Esophagus (tissue), 2 donors: ENCODE results near the gene TMEM25. TPM values are rescaled to one million over a fixed set of nuclear protein-coding genes. Genes with fewer than 3 reads are reported as not detected.
A peak's percentile ranks its signal among the peaks of the same experiment; 100 is the strongest.

Source experiments
- H3K27ac ChIP-seq, 2 donors: one replicate each; pipeline ENCODE4 v1.5.1; 2013; ENCODE audit warnings: low read depth in 2 of 2, mild to moderate bottlenecking in 2 of 2, inconsistent platforms in 1 of 2, low read length in 1 of 2, moderate library complexity in 1 of 2
- H3K27me3 ChIP-seq, 2 donors: one replicate each; pipeline ENCODE4 v1.6.1; 2013; ENCODE audit warnings: low read length in 2 of 2, control low read depth in 1 of 2, mild to moderate bottlenecking in 1 of 2; ENCODE audit not compliant: insufficient read depth in 2 of 2, control insufficient read depth in 1 of 2
- H3K36me3 ChIP-seq, 2 donors: one replicate each; pipeline ENCODE4 v1.6.1; 2013; ENCODE audit warnings: low read length in 1 of 2; ENCODE audit not compliant: control insufficient read depth in 2 of 2, insufficient read depth in 2 of 2
- H3K4me1 ChIP-seq, 2 donors: one replicate each; pipeline ENCODE4 v1.6.1; 2013; ENCODE audit warnings: low read length in 1 of 2; ENCODE audit not compliant: control insufficient read depth in 2 of 2, insufficient read depth in 2 of 2
- H3K4me3 ChIP-seq, 2 donors: one replicate each; pipeline ENCODE4 v1.5.1; 2013; ENCODE audit warnings: low read length in 2 of 2, mild to moderate bottlenecking in 2 of 2, low read depth in 1 of 2, moderate library complexity in 1 of 2
- H3K9me3 ChIP-seq, 2 donors: one replicate each; pipeline ENCODE4 v1.6.1; 2013; ENCODE audit warnings: mild to moderate bottlenecking in 2 of 2, low read depth in 1 of 2, low read length in 1 of 2, moderate library complexity in 1 of 2; ENCODE audit not compliant: control insufficient read depth in 2 of 2, insufficient read depth in 1 of 2
- WGBS, 2 donors: extraction: QIAGEN DNeasy Blood & Tissue Kit; methylation state at CpG; one replicate each; pipeline ENCODE4 v1.1.7; 2013; 5-methylcytosine and 5-hydroxymethylcytosine counted together
- polyA plus RNA-seq, 2 donors: library from polyadenylated mRNA; stranded (reverse); fragments of 200-250 nt; gene quantifications; one replicate each; pipeline ENCODE4 v1.2.3, GENCODE V29; 2013
- donor health status: healthy with polysubstance abuse.
- donor health status: Bipolar disorder and iron deficiency.

TMEM25 gene
- polyA plus RNA-seq, 2 donors = 5.3 to 6.0 TPM

DNA sequence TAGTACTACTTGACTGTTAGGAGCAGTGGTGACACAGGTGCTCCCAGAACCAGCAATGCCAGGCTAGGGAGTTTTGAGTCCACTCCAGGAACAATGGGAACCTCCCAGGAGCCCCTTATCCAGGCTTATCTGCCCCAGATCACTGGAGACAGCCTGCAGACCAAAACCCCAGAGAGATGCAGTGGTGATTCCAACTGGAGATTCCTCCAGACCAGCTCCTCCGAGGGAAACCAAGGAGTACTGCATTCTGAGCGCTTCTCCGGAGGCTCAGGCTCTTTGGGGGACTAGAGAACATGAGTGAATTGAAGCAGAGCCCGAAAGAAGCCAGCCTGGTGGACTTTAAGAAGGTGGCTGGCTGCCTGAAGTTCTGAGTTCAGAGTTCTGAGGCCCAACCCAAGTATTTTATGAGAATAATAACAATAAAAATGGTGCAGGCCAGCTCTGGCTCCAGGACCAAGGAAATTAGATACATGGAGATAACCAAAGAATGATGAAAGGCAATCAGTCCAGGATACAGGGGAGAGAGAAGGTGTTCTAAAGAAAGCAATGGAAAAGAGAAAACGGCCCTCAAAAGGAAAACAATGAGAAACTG lies 1.3 kb upstream of the TMEM25 start:
- H3K4me3 ChIP-seq = peak overlapping the region in 1 of 2 donors; percentile 66
- 61 to 68% methylated on average over 5 of the region's 5 CpGs for WGBS, 2 donors
- no peak overlapping the region for H3K27ac ChIP-seq
- no peaks in the 10 kb centered on the region for H3K27me3 ChIP-seq
- no peaks in the 10 kb centered on the region for H3K9me3 ChIP-seq
- H3K36me3 ChIP-seq = peaks cover 0 to 7% of the 10 kb centered on the region in 2 donors
- peaks cover 2 to 18% of the 10 kb centered on the region in 2 donors for H3K4me1 ChIP-seq

DNA sequence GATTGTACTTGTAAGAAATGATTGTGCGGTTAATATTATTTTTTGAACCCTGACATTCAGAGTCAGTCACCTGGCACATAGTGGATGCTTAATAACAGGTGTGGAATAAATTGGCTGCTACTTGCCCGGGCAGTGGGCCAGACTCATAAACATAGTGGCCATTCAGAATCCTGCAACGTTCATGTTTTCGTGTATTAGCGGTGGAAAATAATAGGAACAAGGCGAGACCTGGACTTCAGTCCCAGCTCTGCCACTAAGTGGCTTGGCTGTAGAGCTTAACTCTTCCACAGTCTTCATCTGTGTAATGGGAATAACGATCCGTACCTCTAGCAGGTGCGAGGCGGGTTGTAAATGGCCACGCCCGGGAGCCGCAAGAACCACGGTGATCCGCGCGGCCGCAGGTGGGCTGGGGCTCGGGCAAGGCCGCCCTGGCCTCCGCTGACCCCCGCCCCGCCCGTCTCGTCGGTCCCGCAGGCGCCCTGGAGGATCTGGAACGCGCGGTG lies 761 bp upstream of the TMEM25 start:
- no peaks in the 10 kb centered on the region for H3K27me3 ChIP-seq
- WGBS, 2 donors = 4% methylated on average over 26 to 31 of the region's 31 CpGs
- H3K4me1 ChIP-seq = peaks cover 2 to 18% of the 10 kb centered on the region in 2 donors
- peak overlapping the region; percentile 66 to 76 for H3K4me3 ChIP-seq
- H3K9me3 ChIP-seq = no peaks in the 10 kb centered on the region
- peaks cover 0 to 9% of the 10 kb centered on the region in 2 donors for H3K36me3 ChIP-seq
- H3K27ac ChIP-seq = peak overlapping the region; percentile 19 to 40

DNA sequence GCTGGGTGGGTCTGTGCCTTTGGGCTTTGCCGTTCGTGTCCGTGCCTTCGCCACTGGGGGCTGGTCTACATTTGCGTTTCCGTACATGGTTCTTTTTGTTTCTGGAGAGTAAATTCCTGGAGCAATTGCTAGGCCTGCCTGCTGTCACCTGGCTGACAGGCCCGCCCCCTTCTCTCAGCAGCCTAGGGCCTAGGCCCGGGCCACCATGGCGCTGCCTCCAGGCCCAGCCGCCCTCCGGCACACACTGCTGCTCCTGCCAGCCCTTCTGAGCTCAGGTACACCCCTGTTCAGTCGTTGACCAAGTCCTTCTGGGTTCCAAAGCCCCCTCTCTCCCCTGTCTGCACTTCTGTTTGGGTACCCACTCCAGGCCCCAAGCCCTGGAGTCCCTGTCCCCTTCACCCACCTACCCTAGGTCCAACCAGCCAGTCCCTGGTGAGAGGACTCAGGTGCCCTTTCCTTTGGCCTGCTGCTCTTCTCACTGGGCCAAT lies 649 bp downstream of the TMEM25 start:
- H3K36me3 ChIP-seq = peaks cover 0 to 9% of the 10 kb centered on the region in 2 donors
- peaks cover 2 to 18% of the 10 kb centered on the region in 2 donors for H3K4me1 ChIP-seq
- peak overlapping the region in 1 of 2 donors; percentile 37 for H3K27ac ChIP-seq
- peak overlapping the region; percentile 66 to 76 for H3K4me3 ChIP-seq
- H3K27me3 ChIP-seq = no peaks in the 10 kb centered on the region
- 17 to 21% methylated on average over 12 of the region's 12 CpGs for WGBS, 2 donors
- no peaks in the 10 kb centered on the region for H3K9me3 ChIP-seq

DNA sequence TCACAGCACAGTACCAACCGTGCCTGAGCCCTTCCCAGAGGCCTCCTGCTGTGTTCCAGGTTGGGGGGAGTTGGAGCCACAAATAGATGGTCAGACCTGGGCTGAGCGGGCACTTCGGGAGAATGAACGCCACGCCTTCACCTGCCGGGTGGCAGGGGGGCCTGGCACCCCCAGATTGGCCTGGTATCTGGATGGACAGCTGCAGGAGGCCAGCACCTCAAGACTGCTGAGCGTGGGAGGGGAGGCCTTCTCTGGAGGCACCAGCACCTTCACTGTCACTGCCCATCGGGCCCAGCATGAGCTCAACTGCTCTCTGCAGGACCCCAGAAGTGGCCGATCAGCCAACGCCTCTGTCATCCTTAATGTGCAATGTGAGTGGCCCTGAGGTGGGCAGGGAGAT lies 1.1 kb downstream of the TMEM25 start:
- peaks cover 0 to 9% of the 10 kb centered on the region in 2 donors for H3K36me3 ChIP-seq
- WGBS, 2 donors = 70 to 79% methylated on average over 10 of the region's 10 CpGs
- H3K27me3 ChIP-seq = no peaks in the 10 kb centered on the region
- peaks cover 2 to 18% of the 10 kb centered on the region in 2 donors for H3K4me1 ChIP-seq
- H3K27ac ChIP-seq = peak overlapping the region in 1 of 2 donors; percentile 37
- H3K4me3 ChIP-seq = no peak overlapping the region
- no peaks in the 10 kb centered on the region for H3K9me3 ChIP-seq

DNA sequence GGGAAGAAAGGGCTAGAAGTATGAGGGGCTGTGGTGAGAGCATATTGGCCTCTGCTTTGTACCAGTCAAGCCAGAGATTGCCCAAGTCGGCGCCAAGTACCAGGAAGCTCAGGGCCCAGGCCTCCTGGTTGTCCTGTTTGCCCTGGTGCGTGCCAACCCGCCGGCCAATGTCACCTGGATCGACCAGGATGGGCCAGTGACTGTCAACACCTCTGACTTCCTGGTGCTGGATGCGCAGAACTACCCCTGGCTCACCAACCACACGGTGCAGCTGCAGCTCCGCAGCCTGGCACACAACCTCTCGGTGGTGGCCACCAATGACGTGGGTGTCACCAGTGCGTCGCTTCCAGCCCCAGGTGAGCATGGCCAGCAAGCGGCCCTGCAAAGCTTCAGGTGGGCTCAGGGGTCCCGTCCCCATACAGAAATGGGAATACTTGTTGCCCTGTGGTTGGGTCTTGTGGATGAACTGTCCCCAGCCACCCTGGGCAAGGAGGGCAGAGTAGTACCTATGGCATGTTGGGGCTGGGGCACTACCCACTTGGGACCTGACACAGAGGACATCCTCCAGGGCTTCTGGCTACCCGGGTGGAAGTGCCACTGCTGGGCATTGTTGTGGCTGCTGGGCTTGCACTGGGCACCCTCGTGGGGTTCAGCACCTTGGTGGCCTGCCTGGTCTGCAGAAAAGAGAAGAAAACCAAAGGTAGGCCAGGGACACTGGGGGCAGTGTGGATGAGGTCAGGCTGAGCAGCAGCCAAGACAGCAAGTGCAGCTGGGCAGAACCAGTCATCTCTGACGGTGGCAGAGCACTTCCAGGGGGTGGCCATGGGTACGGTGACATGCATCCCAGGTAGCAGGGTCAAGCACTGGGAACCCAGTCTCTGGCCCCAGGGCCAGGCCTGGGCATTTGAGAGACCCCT lies 2.1 kb downstream of the TMEM25 start:
- peaks cover 2 to 18% of the 10 kb centered on the region in 2 donors for H3K4me1 ChIP-seq
- H3K36me3 ChIP-seq = peaks cover 0 to 9% of the 10 kb centered on the region in 2 donors
- no peaks in the 10 kb centered on the region for H3K27me3 ChIP-seq
- H3K9me3 ChIP-seq = no peaks in the 10 kb centered on the region
- H3K27ac ChIP-seq = no peak overlapping the region
- no peak overlapping the region for H3K4me3 ChIP-seq
- WGBS, 2 donors = 86 to 90% methylated on average over 19 of the region's 19 CpGs

DNA sequence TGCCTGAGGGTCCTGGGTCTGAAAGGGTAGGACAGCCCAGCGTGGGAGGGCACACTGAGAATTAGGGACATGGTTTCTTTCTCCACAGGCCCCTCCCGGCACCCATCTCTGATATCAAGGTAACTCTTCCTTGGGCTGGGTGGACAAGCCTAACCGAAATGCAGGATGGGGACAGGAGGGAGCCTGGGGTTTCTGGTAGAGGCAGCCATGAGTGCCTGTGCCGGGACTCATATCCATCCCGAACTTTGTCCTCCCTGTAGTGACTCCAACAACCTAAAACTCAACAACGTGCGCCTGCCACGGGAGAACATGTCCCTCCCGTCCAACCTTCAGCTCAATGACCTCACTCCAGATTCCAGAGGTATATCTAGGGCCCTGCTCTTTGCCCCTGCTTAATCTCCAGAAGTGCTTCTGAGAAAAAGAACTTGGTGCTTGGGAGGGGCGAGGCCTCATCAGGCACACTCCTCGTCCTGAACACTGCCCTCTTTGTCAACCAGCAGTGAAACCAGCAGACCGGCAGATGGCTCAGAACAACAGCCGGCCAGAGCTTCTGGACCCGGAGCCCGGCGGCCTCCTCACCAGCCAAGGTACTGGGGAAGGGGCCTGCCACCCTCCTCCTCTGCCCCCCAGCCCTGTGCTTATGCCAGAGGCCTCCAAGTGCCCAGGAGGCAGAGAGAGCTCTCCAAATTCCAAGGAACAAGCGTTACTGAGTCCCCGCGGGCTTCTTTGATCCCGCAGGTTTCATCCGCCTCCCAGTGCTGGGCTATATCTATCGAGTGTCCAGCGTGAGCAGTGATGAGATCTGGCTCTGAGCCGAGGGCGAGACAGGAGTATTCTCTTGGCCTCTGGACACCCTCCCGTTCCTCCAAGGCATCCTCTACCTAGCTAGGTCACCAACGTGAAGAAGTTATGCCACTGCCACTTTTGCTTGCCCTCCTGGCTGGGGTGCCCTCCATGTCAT lies 3.1 kb downstream of the TMEM25 start:
- Histone ChIP-seq H3K9me3 (no peaks in the 10 kb centered on the region), H3K4me3 (no peak overlapping the region), H3K27ac (no peak overlapping the region), H3K4me1 (peaks cover 2 to 16% of the 10 kb centered on the region in 2 donors), H3K27me3 (no peaks in the 10 kb centered on the region), H3K36me3 (peaks cover 0 to 9% of the 10 kb centered on the region in 2 donors)
- 74 to 79% methylated on average over 27 of the region's 27 CpGs for WGBS, 2 donors

DNA sequence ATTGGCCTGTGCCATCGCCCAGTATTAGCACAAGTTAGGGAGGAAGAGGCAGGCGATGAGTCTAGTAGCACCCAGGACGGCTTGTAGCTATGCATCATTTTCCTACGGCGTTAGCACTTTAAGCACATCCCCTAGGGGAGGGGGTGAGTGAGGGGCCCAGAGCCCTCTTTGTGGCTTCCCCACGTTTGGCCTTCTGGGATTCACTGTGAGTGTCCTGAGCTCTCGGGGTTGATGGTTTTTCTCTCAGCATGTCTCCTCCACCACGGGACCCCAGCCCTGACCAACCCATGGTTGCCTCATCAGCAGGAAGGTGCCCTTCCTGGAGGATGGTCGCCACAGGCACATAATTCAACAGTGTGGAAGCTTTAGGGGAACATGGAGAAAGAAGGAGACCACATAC lies 4.3 kb downstream of the TMEM25 start:
- H3K27me3 ChIP-seq = no peaks in the 10 kb centered on the region
- peaks cover 0 to 10% of the 10 kb centered on the region in 2 donors for H3K4me1 ChIP-seq
- H3K4me3 ChIP-seq = no peak overlapping the region
- no peaks in the 10 kb centered on the region for H3K9me3 ChIP-seq
- peaks cover 0 to 9% of the 10 kb centered on the region in 2 donors for H3K36me3 ChIP-seq
- no peak overlapping the region for H3K27ac ChIP-seq
- whole genome bisulfite sequencing, 2 donors = 74 to 83% methylated on average over 9 of the region's 9 CpGs

DNA sequence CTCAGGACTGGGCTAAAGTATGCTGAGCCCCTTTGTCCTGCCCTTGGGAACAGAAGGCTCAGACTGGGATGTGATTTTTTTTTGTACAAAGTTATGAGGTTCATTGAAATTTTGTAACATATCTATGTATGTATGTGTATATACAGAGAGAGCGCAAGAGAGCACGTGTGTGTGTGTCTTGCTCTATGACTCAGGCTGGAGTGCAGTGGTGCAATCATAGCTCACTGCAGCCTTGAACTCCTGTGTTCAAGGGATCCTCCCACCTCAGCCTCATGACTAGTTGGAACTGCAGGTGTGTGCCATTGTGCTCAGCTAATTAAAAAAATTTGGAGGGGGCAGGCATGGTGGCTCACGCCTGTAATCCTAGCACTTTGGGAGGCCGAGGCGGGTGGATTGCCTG lies 5.7 kb downstream of the TMEM25 start:
- no peaks in the 10 kb centered on the region for H3K9me3 ChIP-seq
- peaks cover 0 to 3% of the 10 kb centered on the region in 2 donors for H3K4me1 ChIP-seq
- 93 to 95% methylated on average over 5 of the region's 5 CpGs for WGBS, 2 donors
- peaks cover 0 to 9% of the 10 kb centered on the region in 2 donors for H3K36me3 ChIP-seq
- H3K4me3 ChIP-seq = no peak overlapping the region
- no peaks in the 10 kb centered on the region for H3K27me3 ChIP-seq
- H3K27ac ChIP-seq = no peak overlapping the region
